ENCODE results near the gene CEL. TPM values are rescaled to one million over a fixed set of nuclear protein-coding genes. Genes with fewer than 3 reads are reported as not detected.

Gene CEL
- total RNA-seq, 1 donor from 2014 or later = not detected

- Histone ChIP-seq H3K27me3 (ENCODE audit: control insufficient read depth in 3 of 3, insufficient read depth in 3 of 3, low read length in 3 of 3) (no peaks in the 10 kb centered on the region), H3K9me3 (ENCODE audit: control insufficient read depth in 3 of 3, low read length in 3 of 3) (no peaks in the 10 kb centered on the region), H3K4me1 (ENCODE audit: control insufficient read depth in 3 of 3, insufficient read depth in 3 of 3, low read length in 3 of 3) (peaks cover 71 to 74% (median 73%) of the 10 kb centered on the region in 3 donors), H3K36me3 (ENCODE audit: control insufficient read depth in 3 of 3, insufficient read depth in 3 of 3, low read length in 3 of 3) (peaks cover 12 to 20% (median 15%) of the 10 kb centered on the region in 3 donors), H3K27ac (ENCODE audit: low read depth, low read length) (peak overlapping the region; percentile 87), H3K9ac (ENCODE audit: low read depth in 1 of 3, low read length in 3 of 3) (peak overlapping the region; percentile 62 to 81 (median 63)), H3K4me3 (ENCODE audit: low read length in 3 of 3) (peak overlapping the region; percentile 26 to 38 (median 35))
These were observed 52.4 kb downstream of the CEL start for GRCh38 chr9:133113949-133114885.

DNA sequence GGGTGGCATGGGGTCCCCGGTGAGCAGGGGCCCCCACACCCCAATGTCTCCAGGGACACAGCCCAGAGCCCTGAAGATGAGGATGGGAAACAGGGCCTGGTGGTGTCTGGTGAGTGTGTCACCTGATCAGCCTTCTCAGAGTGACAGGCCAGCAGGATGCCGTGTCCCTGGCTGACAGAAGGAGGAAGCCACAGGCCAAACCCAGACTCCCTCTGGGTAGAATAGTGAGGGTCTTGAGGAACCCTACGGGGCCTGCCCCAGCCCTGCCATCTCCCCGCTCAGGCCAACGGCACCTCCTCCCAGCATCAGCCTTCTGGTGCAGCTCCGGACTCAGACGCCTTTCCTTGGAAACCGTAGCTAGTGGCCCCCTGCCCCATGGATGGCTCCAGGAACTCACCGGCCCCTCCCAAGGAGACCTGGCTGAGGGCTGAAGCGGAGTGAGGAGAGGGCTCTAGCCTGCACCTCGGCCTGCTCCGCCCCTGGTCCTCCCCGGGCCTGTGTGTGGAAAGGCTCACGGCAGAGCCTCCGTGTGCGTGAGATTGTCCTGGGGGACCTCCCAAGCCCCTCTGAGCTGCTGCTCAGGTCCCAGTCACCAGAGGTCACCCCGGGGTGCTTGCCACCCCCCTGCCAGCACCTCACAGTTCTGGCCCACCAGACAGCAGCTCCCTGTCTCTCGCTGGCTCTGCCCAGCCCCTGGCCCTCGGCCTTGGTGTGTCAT is 53.3 kb downstream of the CEL start:
- Histone ChIP-seq H3K27me3 (ENCODE audit: control insufficient read depth in 3 of 3, insufficient read depth in 3 of 3, low read length in 3 of 3) (no peaks in the 10 kb centered on the region), H3K36me3 (ENCODE audit: control insufficient read depth in 3 of 3, insufficient read depth in 3 of 3, low read length in 3 of 3) (peaks cover 5 to 13% (median 8%) of the 10 kb centered on the region in 3 donors), H3K27ac (ENCODE audit: low read depth, low read length) (peak overlapping the region; percentile 87), H3K9me3 (ENCODE audit: control insufficient read depth in 3 of 3, low read length in 3 of 3) (no peaks in the 10 kb centered on the region), H3K9ac (ENCODE audit: low read depth in 1 of 3, low read length in 3 of 3) (peak overlapping the region; percentile 54 to 81 (median 62)), H3K4me1 (ENCODE audit: control insufficient read depth in 3 of 3, insufficient read depth in 3 of 3, low read length in 3 of 3) (peaks cover 79 to 82% (median 82%) of the 10 kb centered on the region in 3 donors), H3K4me3 (ENCODE audit: low read length in 3 of 3) (peak overlapping the region; percentile 14 to 35 (median 26))

- H3K4me1 ChIP-seq (ENCODE audit: control insufficient read depth in 3 of 3, insufficient read depth in 3 of 3, low read length in 3 of 3) = peaks cover 83 to 87% (median 87%) of the 10 kb centered on the region in 3 donors
- peak overlapping the region in 2 of 3 donors; percentile 14 to 22 for H3K4me3 ChIP-seq (ENCODE audit: low read length in 3 of 3)
- H3K9ac ChIP-seq (ENCODE audit: low read depth in 1 of 3, low read length in 3 of 3) = peak overlapping the region; percentile 54 to 81 (median 62)
- peaks cover 0 to 8% (median 3%) of the 10 kb centered on the region in 3 donors for H3K36me3 ChIP-seq (ENCODE audit: control insufficient read depth in 3 of 3, insufficient read depth in 3 of 3, low read length in 3 of 3)
- H3K27ac ChIP-seq (ENCODE audit: low read depth, low read length) = peak overlapping the region; percentile 87
- H3K27me3 ChIP-seq (ENCODE audit: control insufficient read depth in 3 of 3, insufficient read depth in 3 of 3, low read length in 3 of 3) = no peaks in the 10 kb centered on the region
- no peaks in the 10 kb centered on the region for H3K9me3 ChIP-seq (ENCODE audit: control insufficient read depth in 3 of 3, low read length in 3 of 3)
These were observed 54.0 kb downstream of the CEL start for GRCh38 chr9:133115604-133116345.

- H3K4me3 ChIP-seq (ENCODE audit: low read length in 3 of 3) = peak overlapping the region in 1 of 3 donors; percentile 35
- H3K27ac ChIP-seq (ENCODE audit: low read depth, low read length) = peak overlapping the region; percentile 87
- H3K9me3 ChIP-seq (ENCODE audit: control insufficient read depth in 3 of 3, low read length in 3 of 3) = no peaks in the 10 kb centered on the region
- H3K9ac ChIP-seq (ENCODE audit: low read depth in 1 of 3, low read length in 3 of 3) = peak overlapping the region; percentile 45 to 81 (median 63)
- no peaks in the 10 kb centered on the region for H3K27me3 ChIP-seq (ENCODE audit: control insufficient read depth in 3 of 3, insufficient read depth in 3 of 3, low read length in 3 of 3)
- peaks cover 0 to 2% (median 1%) of the 10 kb centered on the region in 3 donors for H3K36me3 ChIP-seq (ENCODE audit: control insufficient read depth in 3 of 3, insufficient read depth in 3 of 3, low read length in 3 of 3)
- peaks cover 86 to 91% (median 90%) of the 10 kb centered on the region in 3 donors for H3K4me1 ChIP-seq (ENCODE audit: control insufficient read depth in 3 of 3, insufficient read depth in 3 of 3, low read length in 3 of 3)
These were observed 54.8 kb downstream of the CEL start for GRCh38 chr9:133116346-133117231.

DNA sequence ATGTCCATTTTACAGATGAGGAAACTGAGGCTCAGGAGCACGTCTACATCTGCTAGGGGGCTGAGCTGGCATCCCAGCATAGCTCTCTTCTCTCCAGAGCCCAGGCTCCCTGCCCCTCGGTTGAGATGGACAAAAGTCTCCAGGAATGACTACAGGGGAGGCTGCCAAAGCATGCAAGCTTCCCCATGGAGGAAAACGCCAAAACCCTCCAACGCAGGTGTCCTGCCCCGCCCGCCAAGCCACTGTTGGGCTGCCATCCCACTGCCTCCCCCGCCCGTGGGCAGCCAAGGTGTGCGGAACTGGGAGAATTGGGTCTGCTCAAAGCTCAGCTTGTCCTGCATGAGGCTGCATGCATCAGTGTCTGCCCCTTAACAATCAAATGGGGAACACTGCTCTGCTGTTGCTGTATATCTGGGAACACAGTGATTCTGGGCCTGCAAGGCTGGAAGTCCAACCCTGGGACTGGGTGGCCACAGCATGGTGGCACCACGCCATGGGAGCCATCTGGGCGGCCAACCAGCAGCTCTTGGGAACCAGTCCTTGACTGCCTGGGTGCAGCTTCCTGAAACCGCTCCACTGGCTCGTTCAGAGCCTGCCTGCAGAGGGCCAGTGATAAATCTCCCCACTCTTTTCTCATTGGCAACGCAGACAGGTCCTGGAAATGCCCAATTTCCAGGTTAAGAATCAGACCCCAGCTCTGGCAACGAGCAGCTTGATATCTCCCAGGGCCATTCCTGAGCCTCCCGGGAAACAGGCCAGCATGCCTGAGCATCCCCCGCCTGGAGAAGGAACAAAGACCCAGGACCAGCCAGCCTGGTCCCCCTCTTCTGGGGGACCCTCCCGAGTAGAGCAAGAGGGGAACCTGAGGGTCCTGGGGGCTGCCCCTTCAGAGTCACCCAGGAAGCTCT is 55.7 kb downstream of the CEL start:
- peak overlapping the region; percentile 87 for H3K27ac ChIP-seq (ENCODE audit: low read depth, low read length)
- no peaks in the 10 kb centered on the region for H3K27me3 ChIP-seq (ENCODE audit: control insufficient read depth in 3 of 3, insufficient read depth in 3 of 3, low read length in 3 of 3)
- no peaks in the 10 kb centered on the region for H3K9me3 ChIP-seq (ENCODE audit: control insufficient read depth in 3 of 3, low read length in 3 of 3)
- H3K36me3 ChIP-seq (ENCODE audit: control insufficient read depth in 3 of 3, insufficient read depth in 3 of 3, low read length in 3 of 3) = no peaks in the 10 kb centered on the region
- peak overlapping the region; percentile 16 to 81 (median 27) for H3K9ac ChIP-seq (ENCODE audit: low read depth in 1 of 3, low read length in 3 of 3)
- H3K4me1 ChIP-seq (ENCODE audit: control insufficient read depth in 3 of 3, insufficient read depth in 3 of 3, low read length in 3 of 3) = peaks cover 88 to 93% (median 92%) of the 10 kb centered on the region in 3 donors
- H3K4me3 ChIP-seq (ENCODE audit: low read length in 3 of 3) = peak overlapping the region in 1 of 3 donors; percentile 29

- Histone ChIP-seq H3K9me3 (ENCODE audit: control insufficient read depth in 3 of 3, low read length in 3 of 3) (no peaks in the 10 kb centered on the region), H3K4me1 (ENCODE audit: control insufficient read depth in 3 of 3, insufficient read depth in 3 of 3, low read length in 3 of 3) (peaks cover 87 to 93% (median 90%) of the 10 kb centered on the region in 3 donors), H3K27me3 (ENCODE audit: control insufficient read depth in 3 of 3, insufficient read depth in 3 of 3, low read length in 3 of 3) (no peaks in the 10 kb centered on the region), H3K4me3 (ENCODE audit: low read length in 3 of 3) (peak overlapping the region in 1 of 3 donors; percentile 29), H3K9ac (ENCODE audit: low read depth in 1 of 3, low read length in 3 of 3) (peak overlapping the region in 2 of 3 donors; percentile 27 to 81), H3K27ac (ENCODE audit: low read depth, low read length) (peak overlapping the region; percentile 87), H3K36me3 (ENCODE audit: control insufficient read depth in 3 of 3, insufficient read depth in 3 of 3, low read length in 3 of 3) (no peaks in the 10 kb centered on the region)
These were observed 56.4 kb downstream of the CEL start for GRCh38 chr9:133118179-133118520.

- H3K27ac ChIP-seq (ENCODE audit: low read depth, low read length) = peak overlapping the region; percentile 87
- peak overlapping the region in 2 of 3 donors; percentile 81 to 84 for H3K9ac ChIP-seq (ENCODE audit: low read depth in 1 of 3, low read length in 3 of 3)
- peak overlapping the region in 2 of 3 donors; percentile 54 to 85 for H3K4me3 ChIP-seq (ENCODE audit: low read length in 3 of 3)
- peaks cover 84 to 93% (median 87%) of the 10 kb centered on the region in 3 donors for H3K4me1 ChIP-seq (ENCODE audit: control insufficient read depth in 3 of 3, insufficient read depth in 3 of 3, low read length in 3 of 3)
- no peaks in the 10 kb centered on the region for H3K9me3 ChIP-seq (ENCODE audit: control insufficient read depth in 3 of 3, low read length in 3 of 3)
- H3K27me3 ChIP-seq (ENCODE audit: control insufficient read depth in 3 of 3, insufficient read depth in 3 of 3, low read length in 3 of 3) = no peaks in the 10 kb centered on the region
- no peaks in the 10 kb centered on the region for H3K36me3 ChIP-seq (ENCODE audit: control insufficient read depth in 3 of 3, insufficient read depth in 3 of 3, low read length in 3 of 3)
These were observed 56.8 kb downstream of the CEL start for GRCh38 chr9:133118568-133118967.

DNA sequence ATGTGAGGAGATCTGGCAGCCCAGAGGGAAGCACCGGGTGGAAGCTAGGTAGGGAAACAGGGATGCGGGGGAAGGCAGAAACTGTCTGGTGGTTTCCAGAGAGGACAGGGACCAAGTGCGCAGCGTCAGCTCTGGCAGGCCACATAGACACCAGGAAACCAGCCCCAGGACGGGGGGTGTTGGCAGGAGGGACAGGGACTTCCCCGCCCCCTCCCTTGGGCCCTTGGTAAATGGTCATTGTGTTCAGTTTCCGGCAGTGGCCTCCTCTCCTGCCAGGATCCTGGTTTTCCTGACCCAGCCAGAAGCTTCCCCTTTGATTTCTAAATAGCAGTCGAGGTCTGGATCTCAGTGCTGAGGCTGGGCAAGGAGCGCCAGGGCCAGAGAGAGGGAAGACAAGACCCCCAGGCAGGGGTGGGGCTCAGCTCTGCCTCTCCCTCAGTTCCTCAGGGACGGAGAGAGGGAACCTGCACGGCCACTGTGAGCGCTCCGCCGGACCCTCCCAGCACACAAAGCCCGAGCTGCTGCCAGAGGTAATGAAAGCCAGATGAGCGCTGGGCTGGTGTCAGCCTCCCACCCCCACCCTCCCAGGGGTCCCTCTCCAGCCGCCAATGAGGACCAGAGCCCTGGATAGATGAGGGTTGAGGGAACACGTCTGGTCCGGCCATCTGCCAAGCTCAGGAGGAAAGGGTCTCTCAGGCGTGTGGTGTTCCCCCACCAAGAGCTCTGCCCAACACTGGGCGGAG is 57.5 kb downstream of the CEL start:
- Histone ChIP-seq H3K9me3 (ENCODE audit: control insufficient read depth in 3 of 3, low read length in 3 of 3) (no peaks in the 10 kb centered on the region), H3K36me3 (ENCODE audit: control insufficient read depth in 3 of 3, insufficient read depth in 3 of 3, low read length in 3 of 3) (no peaks in the 10 kb centered on the region), H3K4me3 (ENCODE audit: low read length in 3 of 3) (peak overlapping the region; percentile 80 to 85 (median 83)), H3K27me3 (ENCODE audit: control insufficient read depth in 3 of 3, insufficient read depth in 3 of 3, low read length in 3 of 3) (no peaks in the 10 kb centered on the region), H3K27ac (ENCODE audit: low read depth, low read length) (peak overlapping the region; percentile 87), H3K9ac (ENCODE audit: low read depth in 1 of 3, low read length in 3 of 3) (peak overlapping the region; percentile 81 to 91 (median 84)), H3K4me1 (ENCODE audit: control insufficient read depth in 3 of 3, insufficient read depth in 3 of 3, low read length in 3 of 3) (peaks cover 77 to 93% (median 79%) of the 10 kb centered on the region in 3 donors)

Measured in skeletal muscle tissue (tissue), 4 donors.